DMS153 treated with DMSO at 0.1 percent for 48 hours (cell line): ENCODE results near the gene INTS14.
"Not testable (repeated sequence)": the region's sequence is repeated elsewhere in the genome, so short reads cannot be mapped to it uniquely, and the experiment has no call there.

Experiments used
- DNase-seq: peaks from one replicate; lab custom pipeline; 2025; ENCODE audit not compliant: unreplicated experiment; lab: John Stamatoyannopoulos, UW

INTS14 gene

GRCh38 chr15:65579762-65580161, 31.2 kb downstream of the INTS14 start:
- DNase-seq, result no peak

- no peak for DNase-seq
Observed at GRCh38 chr15:65578904-65579728, 31.8 kb downstream of the INTS14 start.

DNA sequence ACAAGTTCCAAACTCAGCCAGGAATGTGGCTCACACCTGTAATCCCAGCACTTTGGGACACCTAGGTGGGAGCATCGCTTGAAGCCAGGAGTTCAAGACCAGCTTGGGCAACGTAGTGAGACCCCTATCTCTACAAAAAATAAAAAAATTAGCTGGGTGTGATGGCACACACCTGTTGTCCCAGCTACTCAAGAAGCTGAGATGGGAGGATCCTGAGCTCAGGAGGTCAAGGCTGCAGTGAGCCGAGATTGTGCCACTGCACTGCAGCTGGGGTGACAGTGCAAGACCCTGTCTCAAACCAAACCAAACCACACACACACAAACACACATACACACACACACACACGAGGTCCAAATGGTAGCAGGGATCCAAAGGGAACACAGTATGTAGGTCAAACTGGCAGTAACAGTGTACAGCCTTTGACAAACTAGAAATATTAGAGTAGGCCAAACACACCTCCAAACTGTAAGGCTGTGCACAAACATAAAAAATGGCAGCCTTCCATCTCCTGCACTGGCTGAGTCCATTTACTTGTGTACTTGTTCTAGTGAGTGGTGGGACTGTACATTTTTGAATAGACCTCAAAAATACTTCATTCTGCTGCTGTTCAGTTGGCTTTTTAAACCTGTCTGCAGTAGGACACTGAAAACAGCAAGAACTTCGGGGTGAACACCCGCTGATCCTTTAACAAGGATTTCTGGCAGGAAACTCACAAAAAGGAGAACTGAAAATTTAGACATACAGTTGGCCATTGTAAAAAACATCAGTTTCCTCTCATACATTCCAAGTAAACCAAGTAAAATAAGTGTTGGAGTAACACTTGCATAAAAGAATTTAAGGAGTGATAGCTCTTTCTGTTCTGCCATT, 33.6 kb downstream of the INTS14 start:
- no peak for DNase-seq

- no peak for DNase-seq
Observed at GRCh38 chr15:65576664-65577063, 34.3 kb downstream of the INTS14 start.

DNA sequence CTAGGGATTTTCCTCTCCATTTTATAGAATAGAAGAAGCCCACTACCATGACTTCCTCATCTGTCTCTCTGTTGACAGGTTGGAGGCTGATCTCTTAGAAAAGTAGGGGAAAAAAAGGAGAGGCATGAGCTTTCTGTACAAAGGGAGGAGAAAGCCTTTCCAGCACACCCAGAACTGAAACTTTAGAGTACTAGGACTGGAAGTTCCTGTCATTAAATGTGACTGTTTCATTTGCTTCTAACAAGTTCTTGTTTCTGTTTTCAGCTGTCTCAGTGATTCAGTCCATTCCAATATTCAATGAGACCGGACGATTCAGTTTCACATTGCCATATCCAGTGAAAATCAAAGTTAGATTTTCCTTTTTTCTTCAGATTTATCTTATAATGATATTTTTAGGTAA, 39.0 kb downstream of the INTS14 start:
- no peak for DNase-seq

DNA sequence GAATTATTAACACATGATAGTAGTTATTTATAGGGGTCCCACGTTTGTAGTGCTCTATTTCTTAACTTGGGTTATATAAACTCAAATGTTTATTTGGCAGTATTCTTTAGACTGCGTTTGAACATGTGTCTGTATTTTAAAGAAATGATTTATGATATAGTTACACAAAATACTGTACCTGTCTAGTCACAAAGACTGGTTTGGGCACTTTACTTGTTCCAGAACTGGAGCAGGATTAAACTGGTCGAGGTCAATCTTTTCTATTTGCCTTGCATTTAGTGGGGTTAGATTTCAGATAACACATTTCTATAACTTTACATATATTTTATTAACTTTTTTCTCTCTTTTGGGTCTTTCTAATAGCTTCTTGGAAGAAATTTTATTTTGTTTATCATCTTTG, 41.2 kb downstream of the INTS14 start:
- DNase-seq, result no peak

DNA sequence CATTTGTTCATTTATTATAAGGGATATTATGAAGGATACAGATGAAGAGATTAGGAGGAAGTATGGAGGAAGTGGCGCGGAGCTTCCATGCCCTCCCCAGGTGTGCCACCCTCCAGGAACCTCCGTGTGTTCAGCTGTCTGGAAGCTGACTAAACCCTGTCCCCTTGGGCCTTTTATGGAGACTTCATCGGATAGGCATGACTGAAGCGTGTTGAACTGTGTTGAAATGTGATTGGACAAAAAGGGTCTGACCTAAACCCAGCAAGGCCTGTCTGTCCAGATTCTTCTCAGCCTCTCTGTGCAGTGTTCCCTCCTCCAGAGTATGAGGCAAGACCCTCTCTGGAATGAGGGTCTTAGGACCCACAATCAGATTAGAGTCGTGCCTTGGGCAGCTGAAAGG, 49.0 kb downstream of the INTS14 start:
- no peak for DNase-seq

GRCh38 chr15:65559941-65560340, 51.0 kb downstream of the INTS14 start:
- no peak for DNase-seq

GRCh38 chr15:65558997-65559760, 51.8 kb downstream of the INTS14 start:
- no peak for DNase-seq

GRCh38 chr15:65558336-65558735, 52.6 kb downstream of the INTS14 start:
- no peak for DNase-seq

GRCh38 chr15:65556622-65557021, 54.3 kb downstream of the INTS14 start:
- no peak for DNase-seq

- DNase-seq, result no peak
Observed at GRCh38 chr15:65553691-65554090, 57.2 kb downstream of the INTS14 start.

DNA sequence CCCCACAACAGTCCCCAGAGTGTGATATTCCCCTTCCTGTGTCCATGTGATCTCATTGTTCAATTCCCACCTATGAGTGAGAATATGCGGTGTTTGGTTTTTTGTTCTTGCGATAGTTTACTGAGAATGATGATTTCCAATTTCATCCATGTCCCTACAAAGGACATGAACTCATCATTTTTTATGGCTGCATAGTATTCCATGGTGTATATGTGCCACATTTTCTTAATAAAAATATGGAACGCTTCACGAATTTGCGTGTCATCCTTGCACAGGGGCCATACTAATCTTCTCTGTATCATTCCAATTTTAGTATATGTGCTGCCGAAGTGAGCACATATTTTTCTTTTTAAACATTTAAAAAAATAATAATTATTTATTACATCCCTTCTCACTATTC, 58.1 kb downstream of the INTS14 start:
- not testable (repeated sequence) for DNase-seq

- no peak for DNase-seq
Observed at GRCh38 chr15:65551183-65551582, 59.7 kb downstream of the INTS14 start.

DNA sequence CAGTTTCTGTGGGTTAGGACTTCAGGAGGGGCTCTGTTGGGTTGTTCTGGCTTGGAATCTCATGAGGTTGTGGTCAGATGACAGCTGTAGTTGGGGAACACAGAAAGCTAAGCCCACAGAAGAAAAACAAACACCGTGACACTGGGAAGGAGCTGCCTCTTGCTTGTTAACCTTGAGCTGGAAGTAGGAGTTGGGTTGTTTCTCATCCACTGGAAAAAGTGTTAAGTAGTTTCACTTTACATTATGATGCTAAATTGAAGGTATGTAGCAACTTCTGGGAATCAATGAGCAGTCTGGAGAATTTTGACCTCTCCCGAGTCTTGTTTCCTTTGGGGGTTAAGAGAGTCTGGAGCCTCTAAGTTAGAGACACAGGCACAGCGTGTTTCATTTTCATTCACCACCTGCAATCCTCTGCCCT, 60.2 kb downstream of the INTS14 start:
- DNase-seq, result no peak

GRCh38 chr15:65549288-65549687, 61.6 kb downstream of the INTS14 start:
- DNase-seq, result not testable (repeated sequence)

- DNase-seq, result no peak
Observed at GRCh38 chr15:65547841-65548240, 63.1 kb downstream of the INTS14 start.

GRCh38 chr15:65541231-65541820, 69.6 kb downstream of the INTS14 start:
- DNase-seq, result no peak

GRCh38 chr15:65540314-65540713, 70.6 kb downstream of the INTS14 start:
- DNase-seq, result no peak

DNA sequence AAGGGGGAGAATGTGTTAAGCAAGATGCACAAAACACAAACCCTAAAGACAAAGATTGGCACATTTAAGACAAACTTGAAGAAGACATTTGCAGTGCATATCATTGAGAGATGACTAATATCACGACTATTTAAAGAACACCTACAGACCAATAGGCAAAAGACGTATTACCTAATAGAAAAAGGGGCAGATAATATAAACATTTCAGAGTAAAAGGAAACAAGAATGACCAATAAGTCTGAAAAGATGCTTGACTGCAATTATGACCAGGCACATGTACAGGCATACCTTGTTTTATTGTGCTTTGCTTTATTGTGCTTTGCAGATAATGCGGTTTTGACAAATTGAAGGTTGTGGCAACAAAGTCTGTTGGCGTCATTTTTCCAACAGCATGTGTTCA, 75.7 kb downstream of the INTS14 start:
- DNase-seq, result no peak
